ENCODE results near the gene ROS1.

Gene ROS1

DNA sequence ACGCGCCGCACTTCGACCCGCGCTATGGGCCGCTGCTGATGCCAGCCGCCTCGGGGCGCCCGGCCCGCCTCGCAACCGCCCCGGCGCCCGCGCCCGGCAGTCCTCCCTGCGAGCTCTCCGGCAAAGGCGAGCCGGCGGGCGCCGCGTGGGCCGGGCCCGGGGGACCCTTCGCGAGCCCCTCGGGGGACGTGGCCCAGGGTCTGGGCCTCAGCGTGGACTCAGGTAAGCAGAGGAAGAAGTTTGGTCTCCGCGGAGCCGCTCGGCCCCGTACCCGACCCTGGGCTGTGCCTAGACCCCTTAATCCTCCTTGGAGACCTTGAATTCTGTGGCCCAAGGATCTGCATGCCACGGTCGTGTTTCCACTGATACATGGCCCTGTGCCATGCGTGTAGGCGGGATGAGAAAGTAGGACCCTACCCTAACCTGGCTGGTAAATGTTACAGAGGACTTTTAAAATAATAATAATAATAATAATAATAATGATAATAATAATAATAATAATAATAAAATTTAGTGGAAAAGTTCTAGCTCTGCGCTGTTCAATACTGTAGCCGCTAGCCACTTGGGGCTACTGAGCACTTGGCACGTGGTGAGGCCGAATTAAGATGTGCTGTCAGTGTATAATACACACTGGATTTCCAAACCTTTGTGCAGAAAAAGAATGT is 154.8 kb downstream of the ROS1 start:
- Histone ChIP-seq H3K4me1 (ENCODE audit: control insufficient read depth, low read depth, low read length) (no peaks in the 10 kb centered on the region), H3K18ac (ENCODE audit: low read length) (no peak overlapping the region), H2BK15ac (replicated peaks; ENCODE audit: low read depth) (no peak overlapping the region), H4K5ac (ENCODE audit: low read length) (no peak overlapping the region), H2BK5ac (ENCODE audit: low read length) (no peak overlapping the region), H3K23ac (ENCODE audit: low read length) (peak overlapping the region; percentile 80), H3K4ac (ENCODE audit: low read depth, low read length) (no peak overlapping the region), H3K4me3 (ENCODE audit: low read length) (no peak overlapping the region), H4K8ac (ENCODE audit: low read depth, low read length) (no peak overlapping the region), H3K36me3 (ENCODE audit: control insufficient read depth, insufficient read depth, low read length) (no peaks in the 10 kb centered on the region), H2AK5ac (ENCODE audit: low read length) (no peak overlapping the region), H2BK120ac (ENCODE audit: low read depth, low read length) (no peak overlapping the region), H3K4me2 (ENCODE audit: low read length) (peak overlapping the region; percentile 73), H3K9ac (ENCODE audit: low read length) (no peak overlapping the region), H3K27ac (ENCODE audit: low read depth, low read length) (no peak overlapping the region), H3K27me3 (ENCODE audit: insufficient read depth, low read length, poor library complexity) (peaks cover 57% of the 10 kb centered on the region), H3K79me2 (ENCODE audit: control insufficient read depth, insufficient read depth, low read length) (no peaks in the 10 kb centered on the region), H3K56ac (ENCODE audit: low read length) (peak overlapping the region; percentile 49), H3K79me1 (ENCODE audit: low read length) (no peaks in the 10 kb centered on the region)
- WGBS (ENCODE audit: extremely low coverage, insufficient coverage, low lambda C conversion rate), result no CpG with 5 or more reads among the region's 48 CpGs
- no peak for DNase-seq

DNA sequence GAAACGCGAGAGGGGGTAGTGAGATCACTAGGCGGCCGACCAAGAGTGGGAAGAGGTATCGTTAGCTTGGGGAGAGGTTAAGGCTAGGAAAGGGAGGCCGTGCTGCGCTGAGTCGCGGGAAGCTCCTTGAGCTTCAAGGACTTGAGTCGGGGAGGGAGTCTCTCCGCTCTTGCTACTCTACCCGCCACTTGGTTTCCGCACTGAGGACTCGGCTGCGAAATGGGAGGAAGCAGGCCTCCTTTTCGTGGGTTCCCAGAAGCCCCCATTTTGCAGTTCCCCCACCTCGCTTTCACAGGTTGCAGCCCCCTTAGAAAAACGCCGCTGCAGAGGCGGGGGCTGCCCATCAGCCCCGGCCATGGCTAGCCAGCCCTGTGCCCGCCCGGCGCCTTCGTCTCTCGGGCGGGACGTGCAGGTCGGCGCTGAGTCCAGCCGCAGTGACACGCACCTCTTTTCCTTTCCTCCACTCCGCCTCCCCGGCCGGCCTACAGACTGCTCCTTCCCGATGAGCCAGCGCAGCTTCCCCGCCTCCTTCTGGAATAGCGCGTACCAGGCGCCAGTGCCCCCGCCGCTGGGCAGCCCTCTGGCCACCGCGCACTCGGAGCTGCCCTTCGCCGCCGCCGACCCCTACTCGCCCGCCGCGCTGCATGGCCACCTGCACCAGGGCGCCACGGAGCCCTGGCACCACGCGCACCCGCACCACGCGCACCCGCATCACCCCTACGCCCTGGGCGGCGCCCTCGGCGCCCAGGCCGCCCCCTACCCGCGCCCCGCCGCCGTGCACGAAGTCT is 155.5 kb downstream of the ROS1 start:
- Histone ChIP-seq H2BK15ac (replicated peaks; ENCODE audit: low read depth) (no peak overlapping the region), H3K23ac (ENCODE audit: low read length) (peak overlapping the region; percentile 66), H3K9ac (ENCODE audit: low read length) (no peak overlapping the region), H4K8ac (ENCODE audit: low read depth, low read length) (no peak overlapping the region), H3K79me1 (ENCODE audit: low read length) (no peaks in the 10 kb centered on the region), H3K4me2 (ENCODE audit: low read length) (peak overlapping the region; percentile 73), H3K4me3 (ENCODE audit: low read length) (peak overlapping the region; percentile 28), H3K36me3 (ENCODE audit: control insufficient read depth, insufficient read depth, low read length) (no peaks in the 10 kb centered on the region), H3K4me1 (ENCODE audit: control insufficient read depth, low read depth, low read length) (no peaks in the 10 kb centered on the region), H2BK5ac (ENCODE audit: low read length) (no peak overlapping the region), H3K27me3 (ENCODE audit: insufficient read depth, low read length, poor library complexity) (peaks cover 60% of the 10 kb centered on the region), H2BK120ac (ENCODE audit: low read depth, low read length) (no peak overlapping the region), H3K18ac (ENCODE audit: low read length) (no peak overlapping the region), H3K56ac (ENCODE audit: low read length) (peak overlapping the region; percentile 49), H4K5ac (ENCODE audit: low read length) (no peak overlapping the region), H3K4ac (ENCODE audit: low read depth, low read length) (no peak overlapping the region), H3K79me2 (ENCODE audit: control insufficient read depth, insufficient read depth, low read length) (no peaks in the 10 kb centered on the region), H2AK5ac (ENCODE audit: low read length) (no peak overlapping the region), H3K27ac (ENCODE audit: low read depth, low read length) (no peak overlapping the region)
- WGBS (ENCODE audit: extremely low coverage, insufficient coverage, low lambda C conversion rate), result no CpG with 5 or more reads among the region's 74 CpGs
- DNase-seq, result peak; percentile 71

GRCh38 chr6:117269638-117270054 is 156.1 kb downstream of the ROS1 start:
- Histone ChIP-seq H3K56ac (ENCODE audit: low read length) (peak overlapping the region; percentile 2), H4K5ac (ENCODE audit: low read length) (no peak overlapping the region), H4K8ac (ENCODE audit: low read depth, low read length) (no peak overlapping the region), H2BK5ac (ENCODE audit: low read length) (no peak overlapping the region), H3K18ac (ENCODE audit: low read length) (no peak overlapping the region), H3K4me2 (ENCODE audit: low read length) (peak overlapping the region; percentile 73), H3K36me3 (ENCODE audit: control insufficient read depth, insufficient read depth, low read length) (no peaks in the 10 kb centered on the region), H3K27me3 (ENCODE audit: insufficient read depth, low read length, poor library complexity) (peaks cover 65% of the 10 kb centered on the region), H2AK5ac (ENCODE audit: low read length) (no peak overlapping the region), H3K79me2 (ENCODE audit: control insufficient read depth, insufficient read depth, low read length) (no peaks in the 10 kb centered on the region), H3K4me3 (ENCODE audit: low read length) (no peak overlapping the region), H3K79me1 (ENCODE audit: low read length) (no peaks in the 10 kb centered on the region), H3K4ac (ENCODE audit: low read depth, low read length) (no peak overlapping the region), H3K4me1 (ENCODE audit: control insufficient read depth, low read depth, low read length) (no peaks in the 10 kb centered on the region), H3K27ac (ENCODE audit: low read depth, low read length) (no peak overlapping the region), H2BK120ac (ENCODE audit: low read depth, low read length) (no peak overlapping the region), H3K9ac (ENCODE audit: low read length) (no peak overlapping the region), H3K23ac (ENCODE audit: low read length) (no peak overlapping the region), H2BK15ac (replicated peaks; ENCODE audit: low read depth) (no peak overlapping the region)
- WGBS (ENCODE audit: extremely low coverage, insufficient coverage, low lambda C conversion rate), result no CpG with 5 or more reads among the region's 8 CpGs
- DNase-seq, result no peak

DNA sequence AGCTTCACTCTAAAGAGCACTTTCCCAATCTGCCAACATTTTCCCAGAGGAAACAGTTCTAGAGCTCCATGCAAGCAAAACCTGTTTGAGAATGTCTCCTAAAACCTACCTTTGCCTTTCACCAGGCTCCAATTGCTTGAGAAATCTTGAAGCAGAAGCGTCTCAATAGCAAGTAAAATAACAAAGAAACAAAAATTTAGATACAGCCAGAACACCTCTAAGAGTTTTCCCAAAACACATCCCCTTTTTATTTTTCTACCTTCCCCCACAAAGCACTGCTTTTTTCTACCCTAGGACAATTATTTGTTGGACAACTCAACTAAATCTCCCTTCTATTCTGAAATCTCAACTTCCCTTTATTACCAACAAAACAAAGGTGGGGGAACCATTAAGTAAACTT is 156.8 kb downstream of the ROS1 start:
- H3K23ac ChIP-seq (ENCODE audit: low read length), result peak overlapping the region; percentile 66
- WGBS (ENCODE audit: extremely low coverage, insufficient coverage, low lambda C conversion rate), result no CpG with 5 or more reads among the region's 1 CpG
- H2BK120ac ChIP-seq (ENCODE audit: low read depth, low read length), result no peak overlapping the region
- H3K4me1 ChIP-seq (ENCODE audit: control insufficient read depth, low read depth, low read length), result peaks cover 4% of the 10 kb centered on the region
- no peak overlapping the region for H2AK5ac ChIP-seq (ENCODE audit: low read length)
- H2BK5ac ChIP-seq (ENCODE audit: low read length), result no peak overlapping the region
- no peak overlapping the region for H4K5ac ChIP-seq (ENCODE audit: low read length)
- DNase-seq, result no peak
- H3K56ac ChIP-seq (ENCODE audit: low read length), result no peak overlapping the region
- no peaks in the 10 kb centered on the region for H3K79me1 ChIP-seq (ENCODE audit: low read length)
- no peak overlapping the region for H3K27ac ChIP-seq (ENCODE audit: low read depth, low read length)
- no peak overlapping the region for H3K4me2 ChIP-seq (ENCODE audit: low read length)
- no peak overlapping the region for H3K18ac ChIP-seq (ENCODE audit: low read length)
- H3K27me3 ChIP-seq (ENCODE audit: insufficient read depth, low read length, poor library complexity), result peaks cover 70% of the 10 kb centered on the region
- no peak overlapping the region for H2BK15ac ChIP-seq (replicated peaks; ENCODE audit: low read depth)
- H4K8ac ChIP-seq (ENCODE audit: low read depth, low read length), result no peak overlapping the region
- no peak overlapping the region for H3K4ac ChIP-seq (ENCODE audit: low read depth, low read length)
- no peak overlapping the region for H3K9ac ChIP-seq (ENCODE audit: low read length)
- H3K79me2 ChIP-seq (ENCODE audit: control insufficient read depth, insufficient read depth, low read length), result no peaks in the 10 kb centered on the region
- no peaks in the 10 kb centered on the region for H3K36me3 ChIP-seq (ENCODE audit: control insufficient read depth, insufficient read depth, low read length)
- H3K4me3 ChIP-seq (ENCODE audit: low read length), result no peak overlapping the region

GRCh38 chr6:117267766-117268534 is 157.8 kb downstream of the ROS1 start:
- Histone ChIP-seq H3K79me2 (ENCODE audit: control insufficient read depth, insufficient read depth, low read length) (no peaks in the 10 kb centered on the region), H3K36me3 (ENCODE audit: control insufficient read depth, insufficient read depth, low read length) (no peaks in the 10 kb centered on the region), H2AK5ac (ENCODE audit: low read length) (no peak overlapping the region), H3K4me2 (ENCODE audit: low read length) (no peak overlapping the region), H3K4me3 (ENCODE audit: low read length) (no peak overlapping the region), H3K4ac (ENCODE audit: low read depth, low read length) (no peak overlapping the region), H4K8ac (ENCODE audit: low read depth, low read length) (no peak overlapping the region), H3K4me1 (ENCODE audit: control insufficient read depth, low read depth, low read length) (peaks cover 4% of the 10 kb centered on the region), H2BK120ac (ENCODE audit: low read depth, low read length) (no peak overlapping the region), H2BK5ac (ENCODE audit: low read length) (no peak overlapping the region), H3K79me1 (ENCODE audit: low read length) (no peaks in the 10 kb centered on the region), H2BK15ac (replicated peaks; ENCODE audit: low read depth) (no peak overlapping the region), H3K56ac (ENCODE audit: low read length) (no peak overlapping the region), H3K27ac (ENCODE audit: low read depth, low read length) (no peak overlapping the region), H3K27me3 (ENCODE audit: insufficient read depth, low read length, poor library complexity) (peaks cover 77% of the 10 kb centered on the region), H3K9ac (ENCODE audit: low read length) (no peak overlapping the region), H3K18ac (ENCODE audit: low read length) (no peak overlapping the region), H4K5ac (ENCODE audit: low read length) (no peak overlapping the region), H3K23ac (ENCODE audit: low read length) (no peak overlapping the region)
- WGBS (ENCODE audit: extremely low coverage, insufficient coverage, low lambda C conversion rate), result no CpG with 5 or more reads among the region's 11 CpGs
- DNase-seq, result peak; percentile 78
